HepG2 (cell line): ENCODE measurements around the gene MASP1. TPM values are rescaled to one million over a fixed set of nuclear protein-coding genes. Genes with fewer than 3 reads are reported as not detected.
A peak's percentile ranks its signal among the peaks of the same experiment; 100 is the strongest.

Source experiments
- ATAD3A ChIP-seq: sonication (generic); formaldehyde crosslinking; IDR thresholded peaks from 2 replicates; pipeline ENCODE4 v1.4.0; 2020; ENCODE audit warnings: missing genetic modification reagents
- BATF2 ChIP-seq: sonication (generic); formaldehyde crosslinking; IDR thresholded peaks from 2 replicates; pipeline ENCODE4 v1.8.0; 2022; ENCODE audit warnings: mild to moderate bottlenecking, missing genetic modification reagents, moderate library complexity
- BCL6 ChIP-seq: IDR thresholded peaks from 2 replicates; pipeline ENCODE4 v1.6.1; 2016; ENCODE audit warnings: missing genetic modification reagents, missing compliant biosample characterization
- DMAP1 ChIP-seq: IDR thresholded peaks from 2 replicates; pipeline ENCODE4 v1.6.1; 2016
- KAT8 ChIP-seq: IDR thresholded peaks from 2 replicates; pipeline ENCODE4 v1.6.1; 2016; ENCODE audit warnings: missing genetic modification reagents, missing compliant biosample characterization
- MAZ ChIP-seq, 2 experiments: sonication (generic) in 1 of 2; formaldehyde crosslinking in 1 of 2; IDR thresholded peaks; 2 replicates each; pipeline versions ENCODE4 v1.5.0 to v1.6.1; 2012 to 2020; ENCODE audit warnings: low read depth in 2 of 2, mild to moderate bottlenecking in 2 of 2, borderline replicate concordance in 1 of 2, improper control_type of control experiment in 1 of 2, low read length in 1 of 2, missing genetic modification reagents in 1 of 2, moderate library complexity in 1 of 2
- PRDM4 ChIP-seq: sonication (generic); formaldehyde crosslinking; IDR thresholded peaks from 2 replicates; pipeline ENCODE4 v1.9.0; 2021; ENCODE audit warnings: missing genetic modification reagents, borderline replicate concordance
- SMAD1 ChIP-seq: sonication (generic); formaldehyde crosslinking; IDR thresholded peaks from 2 replicates; pipeline ENCODE4 v1.4.0; 2020; ENCODE audit warnings: missing genetic modification reagents, low read depth, mild to moderate bottlenecking, borderline replicate concordance
- TRIM22 ChIP-seq: fragments of 450-650 bp; IDR thresholded peaks from 2 replicates; pipeline ENCODE4 v1.6.1; 2017
- U2AF1 ChIP-seq: fragments of 200-400 bp; formaldehyde crosslinking; optimal IDR thresholded peaks from 2 replicates; pipeline ENCODE3; 2017; ENCODE audit warnings: mild to moderate bottlenecking, low read depth, low read length
- ZMYM3 ChIP-seq: sonication (generic); formaldehyde crosslinking; IDR thresholded peaks from 2 replicates; pipeline ENCODE4 v1.5.1; 2020; ENCODE audit warnings: mild to moderate bottlenecking, missing genetic modification reagents
- ZNF691 ChIP-seq: sonication (generic); formaldehyde crosslinking; IDR thresholded peaks from 2 replicates; pipeline ENCODE4 v1.4.0; 2020; ENCODE audit warnings: missing genetic modification reagents, low read depth, mild to moderate bottlenecking, borderline replicate concordance
- ZNF883 ChIP-seq: sonication (generic); formaldehyde crosslinking; IDR thresholded peaks from 2 replicates; pipeline ENCODE4 v1.5.1; 2020; ENCODE audit warnings: mild to moderate bottlenecking, missing genetic modification reagents; ENCODE audit errors: not compliant biosample characterization
- polyA plus RNA-seq, 8 experiments: library from polyadenylated mRNA; depleted of rRNA in 3 of 8; stranded (reverse) in 7 of 8; unstranded in 1 of 8; fragments of >200 nt; fragmentation: Illumina TruSeq in 4 of 8; extraction: Trizol in 4 of 8; gene quantifications; 2 replicates each; pipeline versions ENCODE4 v1.2.1 to v1.2.3, GENCODE V29; 2011 to 2016; ENCODE audit warnings: low read depth in 4 of 8, missing spikeins in 1 of 8, mixed read lengths in 1 of 8; ENCODE audit not compliant: insufficient read depth in 1 of 8
- total RNA-seq, 5 experiments: library from RNA; depleted of rRNA; stranded (reverse); fragments of >200 nt; fragmentation: Illumina TruSeq; extraction: Trizol; gene quantifications; 2 replicates each; pipeline ENCODE4 v1.2.3, GENCODE V29; 2016; ENCODE audit warnings: low read depth in 1 of 5
- TF ChIP-seq, protein P1 (sequence below): sonication (generic); formaldehyde crosslinking; IDR thresholded peaks from 2 replicates; pipeline ENCODE4 v1.4.0; 2020; ENCODE audit warnings: missing genetic modification reagents
- TF ChIP-seq, protein P2 (sequence below): sonication (generic); formaldehyde crosslinking; IDR thresholded peaks from 2 replicates; pipeline ENCODE4 v1.4.0; 2020; ENCODE audit warnings: missing genetic modification reagents, borderline replicate concordance

Gene MASP1
- total and polyA plus RNA-seq, 2 of the 13 experiments (the other 11 are each of a cell fraction or from before 2014, with no cell fraction given): 10.8 to 56.0 TPM

GRCh38 chr3:187276397-187277128, 15.0 kb downstream of the MASP1 start (continued):
- TF ChIP-seq MAZ (IDR thresholded peaks at IDR 0.05; ENCODE audit: borderline replicate concordance, low read depth, low read length) (no peak), MAZ (CRISPR knock-in tag; IDR thresholded peaks at IDR 0.05; ENCODE audit: low read depth) (no peak), ATAD3A (no peak), KAT8 (CRISPR knock-in tag) (peak; percentile 71; the same call in 1 of the 2 replicates), TRIM22 (no peak), ZNF883 (CRISPR knock-in tag) (peak; percentile 41), ZMYM3 (peak; percentile 70), U2AF1 (no peak), BATF2 (no peak), BCL6 (CRISPR knock-in tag) (peak; percentile 78), SMAD1 (CRISPR knock-in tag) (no peak), ZNF691 (CRISPR knock-in tag) (peak; percentile 83), DMAP1 (CRISPR knock-in tag) (no peak; the same call in 1 of the 2 replicates), PRDM4 (CRISPR knock-in tag) (no peak)
- TF ChIP-seq, protein P1, sequence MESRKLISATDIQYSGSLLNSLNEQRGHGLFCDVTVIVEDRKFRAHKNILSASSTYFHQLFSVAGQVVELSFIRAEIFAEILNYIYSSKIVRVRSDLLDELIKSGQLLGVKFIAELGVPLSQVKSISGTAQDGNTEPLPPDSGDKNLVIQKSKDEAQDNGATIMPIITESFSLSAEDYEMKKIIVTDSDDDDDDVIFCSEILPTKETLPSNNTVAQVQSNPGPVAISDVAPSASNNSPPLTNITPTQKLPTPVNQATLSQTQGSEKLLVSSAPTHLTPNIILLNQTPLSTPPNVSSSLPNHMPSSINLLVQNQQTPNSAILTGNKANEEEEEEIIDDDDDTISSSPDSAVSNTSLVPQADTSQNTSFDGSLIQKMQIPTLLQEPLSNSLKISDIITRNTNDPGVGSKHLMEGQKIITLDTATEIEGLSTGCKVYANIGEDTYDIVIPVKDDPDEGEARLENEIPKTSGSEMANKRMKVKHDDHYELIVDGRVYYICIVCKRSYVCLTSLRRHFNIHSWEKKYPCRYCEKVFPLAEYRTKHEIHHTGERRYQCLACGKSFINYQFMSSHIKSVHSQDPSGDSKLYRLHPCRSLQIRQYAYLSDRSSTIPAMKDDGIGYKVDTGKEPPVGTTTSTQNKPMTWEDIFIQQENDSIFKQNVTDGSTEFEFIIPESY: peak; percentile 55
- TF ChIP-seq, protein P2, sequence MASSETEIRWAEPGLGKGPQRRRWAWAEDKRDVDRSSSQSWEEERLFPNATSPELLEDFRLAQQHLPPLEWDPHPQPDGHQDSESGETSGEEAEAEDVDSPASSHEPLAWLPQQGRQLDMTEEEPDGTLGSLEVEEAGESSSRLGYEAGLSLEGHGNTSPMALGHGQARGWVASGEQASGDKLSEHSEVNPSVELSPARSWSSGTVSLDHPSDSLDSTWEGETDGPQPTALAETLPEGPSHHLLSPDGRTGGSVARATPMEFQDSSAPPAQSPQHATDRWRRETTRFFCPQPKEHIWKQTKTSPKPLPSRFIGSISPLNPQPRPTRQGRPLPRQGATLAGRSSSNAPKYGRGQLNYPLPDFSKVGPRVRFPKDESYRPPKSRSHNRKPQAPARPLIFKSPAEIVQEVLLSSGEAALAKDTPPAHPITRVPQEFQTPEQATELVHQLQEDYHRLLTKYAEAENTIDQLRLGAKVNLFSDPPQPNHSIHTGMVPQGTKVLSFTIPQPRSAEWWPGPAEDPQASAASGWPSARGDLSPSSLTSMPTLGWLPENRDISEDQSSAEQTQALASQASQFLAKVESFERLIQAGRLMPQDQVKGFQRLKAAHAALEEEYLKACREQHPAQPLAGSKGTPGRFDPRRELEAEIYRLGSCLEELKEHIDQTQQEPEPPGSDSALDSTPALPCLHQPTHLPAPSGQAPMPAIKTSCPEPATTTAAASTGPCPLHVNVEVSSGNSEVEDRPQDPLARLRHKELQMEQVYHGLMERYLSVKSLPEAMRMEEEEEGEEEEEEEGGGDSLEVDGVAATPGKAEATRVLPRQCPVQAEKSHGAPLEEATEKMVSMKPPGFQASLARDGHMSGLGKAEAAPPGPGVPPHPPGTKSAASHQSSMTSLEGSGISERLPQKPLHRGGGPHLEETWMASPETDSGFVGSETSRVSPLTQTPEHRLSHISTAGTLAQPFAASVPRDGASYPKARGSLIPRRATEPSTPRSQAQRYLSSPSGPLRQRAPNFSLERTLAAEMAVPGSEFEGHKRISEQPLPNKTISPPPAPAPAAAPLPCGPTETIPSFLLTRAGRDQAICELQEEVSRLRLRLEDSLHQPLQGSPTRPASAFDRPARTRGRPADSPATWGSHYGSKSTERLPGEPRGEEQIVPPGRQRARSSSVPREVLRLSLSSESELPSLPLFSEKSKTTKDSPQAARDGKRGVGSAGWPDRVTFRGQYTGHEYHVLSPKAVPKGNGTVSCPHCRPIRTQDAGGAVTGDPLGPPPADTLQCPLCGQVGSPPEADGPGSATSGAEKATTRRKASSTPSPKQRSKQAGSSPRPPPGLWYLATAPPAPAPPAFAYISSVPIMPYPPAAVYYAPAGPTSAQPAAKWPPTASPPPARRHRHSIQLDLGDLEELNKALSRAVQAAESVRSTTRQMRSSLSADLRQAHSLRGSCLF: no peak
